ENCODE data around the gene AKT3.
"Not testable (repeated sequence)": the region's sequence is repeated elsewhere in the genome, so short reads cannot be mapped to it uniquely, and the experiment has no call there.

The AKT3 gene

GRCh38 chr1:243596431-243597062 lies 253.5 kb downstream of the AKT3 start:
- H3K9me3 Mint-ChIP-seq: peaks cover 15% of the 10 kb centered on the region
- H3K4me1 Mint-ChIP-seq (ENCODE audit: low read depth): peaks cover 41% of the 10 kb centered on the region
- no peaks in the 10 kb centered on the region for H3K27me3 Mint-ChIP-seq (ENCODE audit: low read depth)
- H3K4me3 Mint-ChIP-seq: peak overlapping the region; percentile 76
- peaks cover 36% of the 10 kb centered on the region for H3K36me3 Mint-ChIP-seq (ENCODE audit: low read depth)
- peak overlapping the region; percentile 93 for H3K27ac Mint-ChIP-seq
- peak; percentile 61 for DNase-seq (ENCODE audit: low spot score)

DNA sequence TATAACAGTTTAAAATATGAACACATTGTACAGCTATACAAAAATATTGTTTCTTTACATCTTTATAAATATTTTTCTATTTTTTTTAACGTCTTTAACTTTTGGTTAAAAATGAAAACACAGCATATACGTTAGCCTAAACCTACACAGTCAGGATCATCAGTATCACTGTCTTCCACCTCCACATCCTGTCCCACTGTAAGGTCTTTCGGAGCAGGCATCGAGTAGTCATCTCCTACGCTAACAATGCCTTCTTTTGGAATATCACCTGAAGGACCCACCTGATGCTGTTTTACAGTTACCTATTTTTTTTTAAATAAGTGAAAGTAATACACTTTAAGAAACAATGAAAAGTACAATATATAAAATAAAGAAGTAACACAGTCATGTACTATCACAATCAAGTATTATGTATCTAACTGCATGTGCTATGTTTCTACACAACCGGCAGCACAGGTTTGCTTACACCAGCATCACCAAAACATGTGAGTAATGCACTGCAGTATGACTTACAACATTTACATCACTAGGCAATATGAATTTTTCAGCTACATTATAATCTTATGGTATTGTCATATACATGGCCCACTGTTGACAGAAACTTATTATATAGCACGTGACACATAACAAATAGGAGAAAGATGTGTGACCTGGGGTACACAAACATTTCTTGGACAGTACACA lies 254.4 kb downstream of the AKT3 start:
- H3K27me3 Mint-ChIP-seq (ENCODE audit: low read depth): no peaks in the 10 kb centered on the region
- peaks cover 14% of the 10 kb centered on the region for H3K9me3 Mint-ChIP-seq
- peak; percentile 25 for DNase-seq (ENCODE audit: low spot score)
- peak overlapping the region; percentile 93 for H3K27ac Mint-ChIP-seq
- H3K36me3 Mint-ChIP-seq (ENCODE audit: low read depth): peaks cover 37% of the 10 kb centered on the region
- peak overlapping the region; percentile 76 for H3K4me3 Mint-ChIP-seq
- H3K4me1 Mint-ChIP-seq (ENCODE audit: low read depth): peaks cover 41% of the 10 kb centered on the region

DNA sequence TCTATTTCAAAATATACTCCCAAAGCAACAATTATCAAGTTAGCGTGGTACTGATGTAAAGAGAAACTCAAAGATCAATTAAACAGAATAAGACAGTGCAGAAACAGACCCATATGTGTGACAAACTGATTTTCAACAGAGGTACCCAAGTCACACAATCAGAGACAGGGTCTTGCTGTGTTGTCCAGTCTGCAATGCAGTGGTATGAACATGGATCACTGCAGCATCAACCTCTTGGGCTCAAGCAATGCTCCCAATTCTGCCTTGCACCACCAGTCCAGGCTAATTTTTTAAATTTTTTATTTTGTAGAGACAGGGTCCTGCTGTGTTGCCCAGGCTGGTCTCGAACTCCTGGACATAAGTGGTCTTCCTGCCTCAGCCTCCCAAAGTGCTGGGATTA lies 255.6 kb downstream of the AKT3 start:
- H3K4me1 Mint-ChIP-seq (ENCODE audit: low read depth): peaks cover 45% of the 10 kb centered on the region
- DNase-seq (ENCODE audit: low spot score): no peak
- no peak overlapping the region for H3K27ac Mint-ChIP-seq
- H3K4me3 Mint-ChIP-seq: no peak overlapping the region
- peaks cover 37% of the 10 kb centered on the region for H3K36me3 Mint-ChIP-seq (ENCODE audit: low read depth)
- H3K27me3 Mint-ChIP-seq (ENCODE audit: low read depth): no peaks in the 10 kb centered on the region
- peaks cover 24% of the 10 kb centered on the region for H3K9me3 Mint-ChIP-seq

GRCh38 chr1:243589286-243589685 lies 260.8 kb downstream of the AKT3 start:
- not testable (repeated sequence) for H3K4me3 Mint-ChIP-seq; DNase-seq (ENCODE audit: low spot score); H3K27me3 Mint-ChIP-seq (ENCODE audit: low read depth); H3K27ac Mint-ChIP-seq
- peaks cover 55% of the 10 kb centered on the region for H3K36me3 Mint-ChIP-seq (ENCODE audit: low read depth)
- H3K4me1 Mint-ChIP-seq (ENCODE audit: low read depth): peaks cover 28% of the 10 kb centered on the region
- peaks cover 44% of the 10 kb centered on the region for H3K9me3 Mint-ChIP-seq

DNA sequence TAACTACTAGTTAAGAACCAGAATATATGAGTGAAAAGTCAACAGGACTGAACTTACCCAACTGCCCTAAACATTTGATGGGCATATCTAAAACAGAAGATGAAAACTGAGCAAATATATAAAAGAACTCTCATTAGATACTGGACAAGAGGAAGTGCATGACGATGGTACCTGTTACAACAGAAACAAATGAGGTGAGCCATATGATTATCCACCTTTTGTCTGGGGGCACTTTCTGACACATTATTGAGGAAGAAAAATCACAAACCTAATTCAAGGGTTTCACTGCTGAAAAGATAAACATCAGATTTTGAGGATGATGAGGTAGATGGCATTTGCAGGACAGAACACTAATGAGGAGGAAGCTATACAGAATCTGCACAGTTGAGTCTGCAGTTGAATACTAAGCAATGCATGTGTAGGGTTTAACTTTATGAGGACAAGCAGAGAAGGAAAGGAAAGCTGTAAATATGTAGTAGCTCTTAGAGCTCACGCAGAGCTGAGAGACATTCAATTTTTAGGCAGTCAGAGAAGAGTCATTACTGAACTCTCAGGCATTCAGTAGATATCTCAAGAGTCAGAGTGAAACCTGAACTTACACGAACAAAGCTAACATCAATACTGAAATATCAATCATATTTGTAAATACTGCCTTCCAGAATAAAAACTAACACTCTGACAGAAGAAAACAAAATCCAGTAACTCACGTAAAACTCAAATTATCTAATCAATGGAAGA lies 262.1 kb downstream of the AKT3 start:
- Mint-ChIP-seq H3K36me3 (ENCODE audit: low read depth) (peaks cover 64% of the 10 kb centered on the region), H3K27me3 (ENCODE audit: low read depth) (no peaks in the 10 kb centered on the region), H3K9me3 (peaks cover 54% of the 10 kb centered on the region), H3K4me3 (peak overlapping the region; percentile 53), H3K4me1 (ENCODE audit: low read depth) (peaks cover 24% of the 10 kb centered on the region), H3K27ac (peak overlapping the region; percentile 70)
- DNase-seq (ENCODE audit: low spot score): peak; percentile 12

- no peak overlapping the region for H3K27ac Mint-ChIP-seq
Observed at GRCh38 chr1:243587285-243587684, 262.8 kb downstream of the AKT3 start.

GRCh38 chr1:243585982-243586381 lies 264.1 kb downstream of the AKT3 start:
- DNase-seq (ENCODE audit: low spot score): no peak
- Mint-ChIP-seq H3K36me3 (ENCODE audit: low read depth) (peaks cover 67% of the 10 kb centered on the region), H3K4me1 (ENCODE audit: low read depth) (peaks cover 19% of the 10 kb centered on the region), H3K4me3 (no peak overlapping the region), H3K27me3 (ENCODE audit: low read depth) (no peaks in the 10 kb centered on the region), H3K27ac (no peak overlapping the region), H3K9me3 (peaks cover 63% of the 10 kb centered on the region)

More at GRCh38 chr1:243587285-243587684, 262.8 kb downstream of the AKT3 start:
- no peak for DNase-seq (ENCODE audit: low spot score)
- H3K4me1 Mint-ChIP-seq (ENCODE audit: low read depth): peaks cover 20% of the 10 kb centered on the region
- H3K4me3 Mint-ChIP-seq: no peak overlapping the region
- H3K36me3 Mint-ChIP-seq (ENCODE audit: low read depth): peaks cover 65% of the 10 kb centered on the region
- H3K9me3 Mint-ChIP-seq: peaks cover 61% of the 10 kb centered on the region
- no peaks in the 10 kb centered on the region for H3K27me3 Mint-ChIP-seq (ENCODE audit: low read depth)

DNA sequence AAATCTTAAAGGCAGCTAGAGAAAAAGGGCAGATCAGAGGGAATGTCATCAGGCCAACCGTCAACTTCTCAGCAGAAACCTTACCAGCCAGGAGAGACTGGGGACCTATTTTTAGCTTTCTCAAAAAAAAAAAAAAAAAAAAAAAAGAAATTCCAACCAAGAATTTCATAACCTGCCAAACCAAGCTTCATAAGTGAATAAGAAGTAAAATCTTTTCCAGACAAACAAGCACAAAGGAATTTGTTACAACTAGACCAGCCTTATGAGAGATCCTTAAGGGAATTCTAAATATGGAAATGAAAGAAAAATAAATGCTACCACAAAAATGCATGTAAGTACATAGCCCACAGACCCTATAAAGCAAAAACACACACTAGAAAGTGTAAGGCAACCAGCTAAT lies 267.7 kb downstream of the AKT3 start:
- Mint-ChIP-seq H3K27ac (no peak overlapping the region), H3K36me3 (ENCODE audit: low read depth) (peaks cover 50% of the 10 kb centered on the region)

GRCh38 chr1:243580984-243581383 lies 269.1 kb downstream of the AKT3 start:
- H3K4me3 Mint-ChIP-seq: no peak overlapping the region
- peaks cover 52% of the 10 kb centered on the region for H3K9me3 Mint-ChIP-seq
- H3K36me3 Mint-ChIP-seq (ENCODE audit: low read depth): peaks cover 49% of the 10 kb centered on the region
- no peaks in the 10 kb centered on the region for H3K4me1 Mint-ChIP-seq (ENCODE audit: low read depth)
- H3K27ac Mint-ChIP-seq: no peak overlapping the region
- H3K27me3 Mint-ChIP-seq (ENCODE audit: low read depth): no peaks in the 10 kb centered on the region
- no peak for DNase-seq (ENCODE audit: low spot score)

More for the DNA sequence above, 267.7 kb downstream of the AKT3 start:
- H3K27me3 Mint-ChIP-seq (ENCODE audit: low read depth): no peaks in the 10 kb centered on the region
- H3K4me1 Mint-ChIP-seq (ENCODE audit: low read depth): no peaks in the 10 kb centered on the region
- no peak overlapping the region for H3K4me3 Mint-ChIP-seq
- peaks cover 49% of the 10 kb centered on the region for H3K9me3 Mint-ChIP-seq
- DNase-seq (ENCODE audit: low spot score): no peak

GRCh38 chr1:243580072-243580471 lies 270.0 kb downstream of the AKT3 start:
- DNase-seq (ENCODE audit: low spot score): no peak
- peaks cover 41% of the 10 kb centered on the region for H3K36me3 Mint-ChIP-seq (ENCODE audit: low read depth)
- H3K4me3 Mint-ChIP-seq: no peak overlapping the region
- no peak overlapping the region for H3K27ac Mint-ChIP-seq
- no peaks in the 10 kb centered on the region for H3K27me3 Mint-ChIP-seq (ENCODE audit: low read depth)
- H3K4me1 Mint-ChIP-seq (ENCODE audit: low read depth): no peaks in the 10 kb centered on the region
- peaks cover 44% of the 10 kb centered on the region for H3K9me3 Mint-ChIP-seq

DNA sequence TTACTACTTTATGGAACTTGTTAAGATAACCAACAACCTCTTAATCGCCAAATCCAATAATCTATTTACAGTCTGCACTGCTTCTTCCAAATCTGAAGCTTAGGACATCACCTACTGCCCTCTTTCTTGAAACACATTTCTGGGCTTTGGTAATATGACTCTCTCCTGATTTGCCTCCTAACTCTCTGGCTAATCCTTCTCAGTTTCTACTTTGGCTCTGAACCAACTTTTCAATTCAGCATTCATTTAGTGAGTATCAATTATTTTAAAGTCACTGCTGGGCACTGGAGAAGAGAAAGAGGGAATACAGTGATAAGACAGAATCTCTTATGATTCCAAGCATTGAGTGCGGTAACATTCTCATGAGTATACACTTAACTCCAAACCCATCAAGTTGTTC lies 275.0 kb downstream of the AKT3 start:
- H3K27me3 Mint-ChIP-seq (ENCODE audit: low read depth): no peaks in the 10 kb centered on the region
- H3K27ac Mint-ChIP-seq: no peak overlapping the region
- peaks cover 8% of the 10 kb centered on the region for H3K9me3 Mint-ChIP-seq
- peaks cover 12% of the 10 kb centered on the region for H3K36me3 Mint-ChIP-seq (ENCODE audit: low read depth)
- no peak overlapping the region for H3K4me3 Mint-ChIP-seq
- DNase-seq (ENCODE audit: low spot score): no peak
- no peaks in the 10 kb centered on the region for H3K4me1 Mint-ChIP-seq (ENCODE audit: low read depth)

GRCh38 chr1:243572940-243573339 lies 277.1 kb downstream of the AKT3 start:
- no peaks in the 10 kb centered on the region for H3K27me3 Mint-ChIP-seq (ENCODE audit: low read depth)
- H3K36me3 Mint-ChIP-seq (ENCODE audit: low read depth): peaks cover 6% of the 10 kb centered on the region
- H3K27ac Mint-ChIP-seq: no peak overlapping the region
- H3K4me1 Mint-ChIP-seq (ENCODE audit: low read depth): no peaks in the 10 kb centered on the region
- DNase-seq (ENCODE audit: low spot score): no peak
- H3K9me3 Mint-ChIP-seq: peaks cover 8% of the 10 kb centered on the region
- H3K4me3 Mint-ChIP-seq: no peak overlapping the region

DNA sequence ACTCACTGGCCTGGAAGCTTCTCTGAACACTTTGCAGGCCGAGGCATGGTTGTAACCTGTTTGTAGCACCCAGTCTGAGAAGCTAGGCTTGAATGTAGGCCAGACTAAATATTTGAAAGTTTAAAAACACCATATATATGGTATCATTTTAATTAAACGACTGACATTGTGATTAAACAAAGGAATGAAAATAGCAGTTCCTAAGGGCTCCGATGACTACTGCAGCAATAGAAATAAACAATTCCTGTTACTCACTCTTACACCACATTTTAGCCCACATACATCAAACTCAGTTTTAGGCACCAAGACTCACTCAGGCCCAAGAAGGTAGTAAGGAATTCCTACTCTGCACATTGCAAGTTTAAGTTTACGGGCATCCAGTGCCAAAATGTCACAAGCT lies 281.2 kb downstream of the AKT3 start:
- H3K36me3 Mint-ChIP-seq (ENCODE audit: low read depth): peaks cover 5% of the 10 kb centered on the region
- H3K4me3 Mint-ChIP-seq: no peak overlapping the region
- no peak overlapping the region for H3K27ac Mint-ChIP-seq
- no peaks in the 10 kb centered on the region for H3K4me1 Mint-ChIP-seq (ENCODE audit: low read depth)
- H3K9me3 Mint-ChIP-seq: no peaks in the 10 kb centered on the region
- DNase-seq (ENCODE audit: low spot score): no peak
- H3K27me3 Mint-ChIP-seq (ENCODE audit: low read depth): no peaks in the 10 kb centered on the region

- Mint-ChIP-seq H3K36me3 (ENCODE audit: low read depth) (peaks cover 11% of the 10 kb centered on the region), H3K4me1 (ENCODE audit: low read depth) (no peaks in the 10 kb centered on the region), H3K4me3 (no peak overlapping the region), H3K27me3 (ENCODE audit: low read depth) (no peaks in the 10 kb centered on the region), H3K9me3 (peaks cover 7% of the 10 kb centered on the region), H3K27ac (no peak overlapping the region)
- DNase-seq (ENCODE audit: low spot score): no peak
Observed at GRCh38 chr1:243564814-243565213, 285.2 kb downstream of the AKT3 start.

Measured in T-helper 2 cell treated with Interferon-gamma antibody and Interleukin-4, amounts not matched to agents 5 μg/mL and 100 μg/mL, for 36 hours (primary cell).